ENCODE results near the gene NTRK3. TPM values are rescaled to one million over a fixed set of nuclear protein-coding genes. Genes with fewer than 3 reads are reported as not detected.

Gene NTRK3
- total RNA-seq, 2 experiments from 2014 or later = 0.78 TPM; not detected in 1

DNA sequence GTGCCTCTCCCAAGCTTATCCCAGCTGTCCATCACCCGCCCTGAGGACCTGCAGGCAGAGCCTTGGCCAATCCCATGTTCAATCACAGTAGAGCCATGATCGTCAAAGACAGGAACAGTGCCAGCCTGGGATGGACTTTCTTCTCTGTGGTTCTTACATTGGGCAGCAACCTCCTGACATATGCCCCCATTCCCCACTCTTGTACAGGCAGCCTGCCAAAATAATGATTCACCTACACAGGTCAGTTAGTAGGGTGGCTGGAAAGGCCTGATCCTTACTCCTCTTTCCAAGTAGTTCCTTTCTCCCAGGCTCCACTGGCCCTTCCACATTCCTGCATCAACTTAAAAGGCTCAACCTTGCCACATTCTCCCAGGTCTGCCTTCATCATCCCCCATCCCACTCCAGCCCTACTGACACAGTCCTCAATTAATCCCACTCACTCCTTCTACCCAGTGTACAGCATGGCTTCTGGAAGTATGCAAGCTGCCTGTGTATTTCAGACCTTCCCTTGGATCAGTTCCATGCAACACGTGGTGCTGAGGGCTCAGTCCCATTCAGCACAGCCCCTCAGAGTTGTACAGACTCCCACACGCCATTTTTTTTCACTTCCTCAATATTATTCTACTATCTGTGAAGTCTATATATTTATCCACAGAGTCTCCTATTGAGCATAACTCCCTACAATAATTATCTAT is 189.8 kb downstream of the NTRK3 start:
- H3K27ac ChIP-seq (ENCODE audit: low read depth in 1 of 2, low read length in 2 of 2) = no peak overlapping the region
- H3K27me3 ChIP-seq (ENCODE audit: control insufficient read depth in 1 of 2, insufficient read depth in 2 of 2, low read length in 2 of 2) = no peaks in the 10 kb centered on the region
- DNase-seq (no peak), ATAC-seq (ENCODE audit: poor library complexity) (no peak)
- Mint-ChIP-seq H3K27me3 (no peaks in the 10 kb centered on the region), H3K4me1 (ENCODE audit: low read depth) (no peaks in the 10 kb centered on the region), H3K36me3 (ENCODE audit: low read depth) (no peaks in the 10 kb centered on the region), H3K9me3 (no peaks in the 10 kb centered on the region), H3K27ac (no peak overlapping the region), H3K4me3 (no peak overlapping the region)
- ChIA-PET POLR2A (no interaction called here), CTCF (no interaction called here)
- TF ChIP-seq, protein P1, sequence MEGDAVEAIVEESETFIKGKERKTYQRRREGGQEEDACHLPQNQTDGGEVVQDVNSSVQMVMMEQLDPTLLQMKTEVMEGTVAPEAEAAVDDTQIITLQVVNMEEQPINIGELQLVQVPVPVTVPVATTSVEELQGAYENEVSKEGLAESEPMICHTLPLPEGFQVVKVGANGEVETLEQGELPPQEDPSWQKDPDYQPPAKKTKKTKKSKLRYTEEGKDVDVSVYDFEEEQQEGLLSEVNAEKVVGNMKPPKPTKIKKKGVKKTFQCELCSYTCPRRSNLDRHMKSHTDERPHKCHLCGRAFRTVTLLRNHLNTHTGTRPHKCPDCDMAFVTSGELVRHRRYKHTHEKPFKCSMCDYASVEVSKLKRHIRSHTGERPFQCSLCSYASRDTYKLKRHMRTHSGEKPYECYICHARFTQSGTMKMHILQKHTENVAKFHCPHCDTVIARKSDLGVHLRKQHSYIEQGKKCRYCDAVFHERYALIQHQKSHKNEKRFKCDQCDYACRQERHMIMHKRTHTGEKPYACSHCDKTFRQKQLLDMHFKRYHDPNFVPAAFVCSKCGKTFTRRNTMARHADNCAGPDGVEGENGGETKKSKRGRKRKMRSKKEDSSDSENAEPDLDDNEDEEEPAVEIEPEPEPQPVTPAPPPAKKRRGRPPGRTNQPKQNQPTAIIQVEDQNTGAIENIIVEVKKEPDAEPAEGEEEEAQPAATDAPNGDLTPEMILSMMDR (IDR thresholded peaks at IDR 0.05) = no peak
- H3K4me1 ChIP-seq (ENCODE audit: insufficient read depth, low read length) = no peaks in the 10 kb centered on the region
- intact Hi-C loops (cut with DNase I, micrococcal nuclease) = no loop called here
- no peaks in the 10 kb centered on the region for H3K36me3 ChIP-seq (ENCODE audit: insufficient read depth, low read length)
- no peak overlapping the region for H3K4me3 ChIP-seq (ENCODE audit: low read length)
- no peaks in the 10 kb centered on the region for H3K9me3 ChIP-seq (ENCODE audit: control insufficient read depth in 1 of 2, insufficient read depth in 1 of 2, low read length in 2 of 2)

DNA sequence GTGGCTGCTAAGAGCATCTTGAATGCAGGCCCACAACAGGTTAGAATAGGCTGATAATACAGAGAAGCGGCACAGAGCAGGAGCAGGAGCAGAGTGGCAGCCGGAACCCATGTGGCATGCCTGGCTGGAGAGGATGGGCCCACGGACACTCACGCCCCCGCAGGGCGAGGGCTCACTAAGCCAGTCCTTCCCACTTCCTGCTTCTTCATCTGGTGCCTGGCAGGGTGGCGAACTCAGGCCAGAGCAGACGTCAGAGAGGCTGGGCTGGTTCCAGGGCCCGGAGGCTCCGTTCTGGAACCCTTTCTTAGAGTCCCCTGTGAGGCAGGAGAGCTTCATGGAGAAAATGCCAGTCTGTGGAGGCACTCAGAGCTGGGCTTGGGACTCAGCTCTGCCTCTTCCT is 195.1 kb downstream of the NTRK3 start:
- no peaks in the 10 kb centered on the region for H3K9me3 Mint-ChIP-seq
- Histone ChIP-seq H3K4me3 (ENCODE audit: low read length) (no peak overlapping the region), H3K27ac (ENCODE audit: low read depth in 1 of 2, low read length in 2 of 2) (no peak overlapping the region), H3K36me3 (ENCODE audit: insufficient read depth, low read length) (no peaks in the 10 kb centered on the region), H3K27me3 (ENCODE audit: control insufficient read depth in 1 of 2, insufficient read depth in 2 of 2, low read length in 2 of 2) (no peaks in the 10 kb centered on the region), H3K9me3 (ENCODE audit: control insufficient read depth in 1 of 2, insufficient read depth in 1 of 2, low read length in 2 of 2) (no peaks in the 10 kb centered on the region), H3K4me1 (ENCODE audit: insufficient read depth, low read length) (no peaks in the 10 kb centered on the region)
- ChIA-PET POLR2A (no interaction called here), CTCF (no interaction called here)
- no peak overlapping the region for H3K27ac Mint-ChIP-seq
- ATAC-seq (ENCODE audit: poor library complexity) (no peak), DNase-seq (no peak)
- intact Hi-C loops (cut with DNase I, micrococcal nuclease) = no loop called here
- no peaks in the 10 kb centered on the region for H3K27me3 Mint-ChIP-seq
- no peak overlapping the region for H3K4me3 Mint-ChIP-seq
- TF ChIP-seq, protein P1 (IDR thresholded peaks at IDR 0.05) = no peak
- no peaks in the 10 kb centered on the region for H3K4me1 Mint-ChIP-seq (ENCODE audit: low read depth)
- H3K36me3 Mint-ChIP-seq (ENCODE audit: low read depth) = no peaks in the 10 kb centered on the region

DNA sequence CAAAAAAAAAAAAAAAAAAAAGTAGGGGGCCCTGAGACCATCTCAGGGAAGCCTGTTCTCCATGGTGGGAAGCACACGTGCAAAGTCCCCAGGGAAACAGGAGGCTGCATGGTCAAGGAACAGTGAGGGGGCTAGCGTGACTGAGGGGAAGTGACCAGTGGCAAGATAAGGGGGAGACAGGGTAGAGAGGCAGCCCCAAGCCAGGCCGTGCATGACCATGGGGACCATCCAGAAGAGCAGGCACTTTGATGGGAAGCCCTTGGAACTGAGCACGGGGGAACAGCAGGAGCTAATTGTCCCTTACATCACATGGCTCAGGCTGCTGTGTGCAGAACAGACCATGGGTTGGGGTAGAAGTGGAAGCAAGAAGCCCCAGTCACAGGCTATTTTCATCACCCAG is 196.2 kb downstream of the NTRK3 start:
- Mint-ChIP-seq H3K27ac (no peak overlapping the region), H3K4me3 (no peak overlapping the region), H3K27me3 (no peaks in the 10 kb centered on the region), H3K4me1 (ENCODE audit: low read depth) (no peaks in the 10 kb centered on the region), H3K9me3 (no peaks in the 10 kb centered on the region), H3K36me3 (ENCODE audit: low read depth) (no peaks in the 10 kb centered on the region)
- H3K36me3 ChIP-seq (ENCODE audit: insufficient read depth, low read length) = no peaks in the 10 kb centered on the region
- no peaks in the 10 kb centered on the region for H3K27me3 ChIP-seq (ENCODE audit: control insufficient read depth in 1 of 2, insufficient read depth in 2 of 2, low read length in 2 of 2)
- CTCF ChIA-PET = no interaction called here
- TF ChIP-seq, protein P1 (IDR thresholded peaks at IDR 0.05) = no peak
- H3K4me3 ChIP-seq (ENCODE audit: low read length) = no peak overlapping the region
- POLR2A ChIA-PET = no interaction called here
- H3K4me1 ChIP-seq (ENCODE audit: insufficient read depth, low read length) = no peaks in the 10 kb centered on the region
- no peaks in the 10 kb centered on the region for H3K9me3 ChIP-seq (ENCODE audit: control insufficient read depth in 1 of 2, insufficient read depth in 1 of 2, low read length in 2 of 2)
- DNase-seq (no peak), ATAC-seq (ENCODE audit: poor library complexity) (no peak)
- no peak overlapping the region for H3K27ac ChIP-seq (ENCODE audit: low read depth in 1 of 2, low read length in 2 of 2)
- intact Hi-C loops (cut with DNase I, micrococcal nuclease) = no loop called here

Data from CD4-positive, alpha-beta T cell (primary cell).